Medulla oblongata (tissue), 1 donor: Measurements from ENCODE around the gene ISCA1.

Experiments used
- DNase-seq: peaks from one replicate; pipeline ENCODE4 v3.0.0-alpha.2; 2015; ENCODE audit errors: extremely low spot score

Gene ISCA1

GRCh38 chr9:86230858-86231257 lies 51.5 kb downstream of the ISCA1 start:
- DNase-seq, result no peak

DNA sequence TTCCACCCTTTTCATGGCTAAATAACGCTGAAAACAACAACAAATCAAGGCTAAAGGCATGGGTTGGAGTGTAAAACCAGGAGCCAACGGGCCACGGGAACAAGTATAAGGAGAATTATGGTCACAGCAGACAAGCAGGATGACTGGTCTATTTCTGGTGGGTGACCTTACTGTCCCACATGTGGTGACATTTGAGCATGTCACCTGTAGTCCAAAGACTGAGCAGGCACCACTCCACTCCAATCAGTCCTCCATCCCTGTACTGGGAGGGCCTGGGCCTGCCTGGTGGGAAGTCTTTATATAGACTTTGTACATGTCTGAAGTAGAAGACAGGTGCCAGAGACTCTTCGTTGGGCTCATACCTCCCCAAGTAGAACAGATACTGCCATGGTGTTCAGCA lies 59.7 kb downstream of the ISCA1 start:
- no peak for DNase-seq

- no peak for DNase-seq
Observed at GRCh38 chr9:86219606-86220005, 62.7 kb downstream of the ISCA1 start.

DNA sequence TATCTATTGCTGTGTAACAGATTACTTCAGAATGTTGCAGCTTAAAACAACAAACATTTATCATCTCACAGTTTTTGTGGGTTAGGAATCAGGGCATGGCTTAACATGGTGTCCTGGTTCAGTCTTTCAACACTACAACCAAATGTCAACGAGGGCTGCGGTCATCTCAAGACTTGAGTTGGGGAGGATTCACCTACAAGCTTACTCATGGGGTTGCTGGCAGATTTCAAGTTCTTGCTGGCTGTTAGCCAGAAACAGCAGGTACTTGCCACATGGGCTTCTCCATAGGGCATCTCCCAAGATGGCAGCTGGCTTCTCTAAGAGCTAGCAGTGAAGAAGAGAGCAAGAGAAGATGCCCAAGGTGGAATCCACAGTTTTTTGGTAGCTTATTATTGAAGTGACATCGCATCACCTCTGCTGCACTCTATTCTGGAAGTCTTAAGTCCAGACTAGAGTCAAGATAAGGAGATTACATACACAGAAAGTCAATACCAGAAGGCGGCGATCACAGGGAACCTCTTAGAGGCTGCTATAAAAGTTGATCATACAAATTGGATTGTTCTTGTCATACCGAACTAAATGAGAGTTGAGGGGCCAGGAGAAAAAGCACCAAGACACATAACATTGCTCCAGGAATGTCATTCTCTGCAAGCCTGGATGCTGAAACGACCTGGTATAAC lies 65.1 kb downstream of the ISCA1 start:
- no peak for DNase-seq
